SW480 (cell line): ENCODE data around the gene RARS2.
"Not testable (repeated sequence)": the region's sequence is repeated elsewhere in the genome, so short reads cannot be mapped to it uniquely, and the experiment has no call there.

Source experiments
- DNase-seq: peaks from one replicate; pipeline ENCODE4 v3.0.0-alpha.2; 2016; ENCODE audit warnings: low spot score

RARS2 gene

GRCh38 chr6:87501809-87502572 is 87.8 kb downstream of the RARS2 start:
- no peak for DNase-seq

- no peak for DNase-seq
These were observed 91.7 kb downstream of the RARS2 start for GRCh38 chr6:87498048-87498447.

- no peak for DNase-seq
These were observed 94.9 kb downstream of the RARS2 start for GRCh38 chr6:87494761-87495422.

DNA sequence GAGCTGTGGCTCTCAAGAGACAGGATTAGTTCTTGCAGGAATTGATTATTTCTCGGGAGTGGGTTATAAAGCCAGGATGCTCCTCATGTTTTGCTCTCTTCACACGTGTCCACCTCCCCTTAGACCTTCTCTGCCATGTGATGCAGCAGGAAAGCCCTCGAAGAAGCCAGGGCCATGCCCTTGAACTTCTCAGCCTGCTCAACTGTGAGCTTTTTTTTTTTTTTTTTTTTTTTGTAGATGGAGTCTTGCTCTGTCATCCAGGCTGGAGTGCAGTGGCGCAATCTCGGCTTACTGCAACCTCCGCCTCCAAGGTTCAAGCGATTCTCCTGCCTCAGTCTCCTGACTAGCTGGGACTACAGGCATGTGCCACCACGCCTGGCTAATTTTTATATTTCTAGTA is 100.5 kb downstream of the RARS2 start:
- not testable (repeated sequence) for DNase-seq

DNA sequence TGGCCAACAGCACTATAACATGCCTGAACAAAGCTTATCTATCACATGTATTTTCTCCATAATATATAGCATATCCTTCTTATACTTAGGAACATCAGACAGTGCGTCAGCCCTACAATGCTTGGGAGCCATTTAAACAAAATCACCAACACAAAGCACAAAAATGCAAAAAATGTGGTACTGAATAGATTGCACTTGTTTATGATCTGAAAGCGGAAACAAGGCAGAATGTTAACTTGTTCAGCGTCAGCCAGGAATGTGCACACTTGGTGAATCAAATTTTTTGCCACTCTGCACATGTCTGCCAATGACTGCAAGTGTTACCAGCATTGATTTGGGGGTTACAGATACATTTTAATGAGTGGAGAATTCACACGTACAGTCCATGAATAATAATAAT is 102.2 kb downstream of the RARS2 start:
- no peak for DNase-seq

GRCh38 chr6:87484491-87484890 is 105.3 kb downstream of the RARS2 start:
- no peak for DNase-seq

GRCh38 chr6:87483929-87484328 is 105.9 kb downstream of the RARS2 start:
- DNase-seq: peak; percentile 18

DNA sequence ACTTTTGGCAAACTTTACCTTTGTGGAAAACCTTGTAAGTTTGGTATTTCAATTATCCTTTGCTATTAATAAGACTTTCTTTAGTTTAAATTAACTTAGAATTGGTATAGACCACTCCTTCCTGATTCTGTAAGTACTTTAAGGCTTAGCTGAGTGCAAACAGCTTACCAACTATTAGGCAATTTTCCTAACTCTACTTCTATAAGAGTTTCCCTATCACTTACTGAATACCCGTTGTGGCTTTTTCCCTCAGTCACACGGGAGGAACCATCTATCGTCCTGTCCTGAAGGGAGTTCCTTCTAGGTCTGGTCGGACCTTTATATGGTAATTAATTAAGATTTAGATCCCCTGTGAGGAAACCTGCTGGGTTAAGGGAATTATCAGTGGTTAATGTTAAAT is 107.4 kb downstream of the RARS2 start:
- DNase-seq: no peak

DNA sequence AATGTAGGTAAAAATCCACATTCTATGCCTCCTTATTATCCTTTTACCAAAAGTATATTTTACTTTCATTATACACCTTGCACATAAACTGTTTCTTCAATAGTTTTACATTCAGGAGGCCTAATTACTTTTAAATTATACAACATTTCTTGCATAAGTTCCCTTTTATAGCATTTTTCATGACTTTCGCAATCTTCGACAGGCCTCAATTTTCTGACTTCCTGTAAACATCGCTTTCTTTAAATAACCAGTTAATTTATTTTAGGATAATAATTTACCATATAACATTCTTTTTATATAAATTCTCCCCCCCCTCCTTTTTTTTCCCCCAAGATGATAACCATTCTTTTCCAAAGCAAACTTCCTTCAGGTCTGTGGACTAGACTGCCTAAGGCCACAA is 107.9 kb downstream of the RARS2 start:
- DNase-seq: no peak

- DNase-seq: peak; percentile 16
These were observed 116.3 kb downstream of the RARS2 start for GRCh38 chr6:87473419-87473903.

DNA sequence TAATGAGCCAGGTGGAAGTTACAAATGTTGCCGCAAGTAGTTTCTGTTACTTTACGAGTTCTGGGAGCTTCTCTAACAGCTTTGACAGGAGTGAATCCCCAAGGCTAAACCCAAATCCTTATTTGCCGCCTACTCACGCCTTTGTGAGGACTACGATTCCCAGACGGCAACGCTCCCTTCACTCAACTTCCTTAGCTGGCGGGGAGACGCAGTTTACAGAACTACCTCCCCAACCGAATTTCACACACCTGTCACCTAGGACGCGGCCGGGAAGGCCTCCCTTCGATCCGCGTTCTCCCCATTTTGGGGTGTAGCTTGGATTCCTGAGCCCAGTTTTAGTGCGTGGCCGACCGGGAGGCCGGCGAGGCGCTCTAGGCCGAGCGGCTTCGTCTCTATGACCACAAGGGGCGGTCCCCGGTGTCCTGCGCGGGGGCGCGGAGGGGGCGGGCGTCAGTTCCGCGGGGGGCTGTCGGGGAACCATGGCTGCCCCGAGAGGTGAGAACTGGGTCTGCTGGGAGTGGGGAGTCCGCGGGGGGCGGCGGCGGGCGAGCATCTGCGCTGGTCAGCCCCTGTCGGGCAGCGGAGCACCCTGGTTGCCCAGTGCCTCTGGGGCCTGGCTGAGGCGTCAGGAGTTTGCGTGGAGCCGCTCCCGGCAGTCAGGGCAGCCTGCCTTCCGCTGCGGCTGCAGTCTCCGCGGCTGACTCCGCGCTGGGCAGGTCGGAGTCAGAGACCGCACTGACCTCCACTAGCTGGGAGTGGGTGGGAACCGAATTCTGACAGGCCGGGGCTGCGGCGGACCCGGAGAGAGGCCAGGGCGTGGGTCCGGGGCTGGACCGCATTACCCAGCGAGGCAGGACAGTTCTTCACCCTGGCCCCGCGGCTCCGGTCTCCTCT is 117.0 kb downstream of the RARS2 start, which contains the start of gene SLC35A1:
Gene SLC35A1, plus strand, starts transcription at position 450 of the 894 bp plus-strand sequence. Its CDS starts 30 bp downstream, at position 480.
- DNase-seq: peak; percentile 76

DNA sequence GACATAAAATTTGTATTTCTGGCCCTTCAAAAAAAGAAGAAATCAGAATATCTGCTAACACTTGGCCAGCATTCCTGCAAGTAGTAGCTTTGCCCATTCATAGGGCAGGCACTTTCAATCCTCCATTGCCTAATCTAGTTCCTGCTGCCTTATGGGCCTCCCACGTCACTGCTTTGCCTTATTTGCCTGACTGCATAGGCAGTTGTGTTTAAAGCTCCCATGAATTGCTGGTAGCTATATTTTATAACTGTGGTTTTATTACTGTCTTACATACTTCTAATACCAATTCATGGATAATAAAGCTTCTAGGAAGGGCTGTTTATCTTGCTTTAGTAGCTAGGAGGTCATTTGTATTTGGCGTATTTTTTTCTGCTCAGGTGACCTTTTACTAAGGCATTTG is 124.7 kb downstream of the RARS2 start:
- DNase-seq: no peak
